ENCODE measurements around the gene DLEC1.

The DLEC1 gene

DNA sequence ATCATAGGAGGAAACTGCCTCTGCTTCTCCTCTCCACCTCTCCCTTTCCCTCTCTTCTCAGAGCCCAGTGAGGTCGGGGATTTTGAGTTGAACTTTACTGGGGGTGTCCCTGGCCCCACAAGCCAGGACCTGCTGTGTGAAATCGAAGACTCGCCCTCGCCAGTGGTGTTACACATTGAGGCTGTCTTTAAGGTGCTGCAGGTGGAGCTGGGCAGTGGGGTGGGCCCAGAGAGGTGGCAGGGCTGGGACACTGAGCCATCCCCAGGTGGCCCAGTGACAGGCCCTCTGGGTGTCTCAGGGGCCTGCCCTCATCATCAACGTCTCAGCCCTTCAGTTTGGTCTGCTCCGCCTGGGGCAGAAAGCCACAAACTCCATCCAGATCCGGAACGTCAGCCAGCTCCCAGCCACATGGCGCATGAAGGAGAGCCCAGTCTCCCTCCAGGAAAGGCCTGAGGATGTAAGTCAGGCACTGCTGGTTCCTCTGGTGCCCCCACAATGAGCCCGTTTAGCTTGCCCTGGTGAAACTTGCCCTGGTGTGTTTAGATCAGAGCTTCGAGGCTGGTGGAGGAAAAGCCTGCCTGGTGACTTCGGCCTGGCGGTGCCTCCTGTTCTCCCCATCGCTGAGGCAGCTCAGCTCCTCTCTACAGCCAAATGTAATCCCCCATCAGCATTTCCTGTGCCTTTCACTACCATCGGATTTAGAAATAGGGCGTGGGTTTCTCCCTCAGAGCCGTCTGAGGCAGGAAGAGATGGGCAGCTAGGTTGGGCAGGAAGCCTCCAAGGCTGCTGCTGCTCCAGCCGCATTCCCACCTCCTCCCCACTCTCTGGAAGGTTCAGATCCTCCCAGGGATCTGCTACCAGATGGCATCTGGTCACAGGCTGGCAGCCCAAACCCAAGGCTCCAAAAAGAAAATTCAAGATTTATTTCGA lies 58.7 kb downstream of the DLEC1 start:
- ATAC-seq, result no peak
- TF ChIP-seq ZFP30 (CRISPR knock-in tag; IDR thresholded peaks at IDR 0.05) (no peak), ZFP3 (CRISPR knock-in tag; IDR thresholded peaks at IDR 0.05) (no peak), PPARA (CRISPR knock-in tag; IDR thresholded peaks at IDR 0.05; ENCODE audit: borderline replicate concordance) (no peak), BACH2 (CRISPR knock-in tag; IDR thresholded peaks at IDR 0.05; ENCODE audit: borderline replicate concordance) (no peak), GLIS3 (CRISPR knock-in tag; IDR thresholded peaks at IDR 0.05) (no peak), RARB (CRISPR knock-in tag; IDR thresholded peaks at IDR 0.05) (no peak), SNAI2 (CRISPR knock-in tag; IDR thresholded peaks at IDR 0.05) (no peak)

DNA sequence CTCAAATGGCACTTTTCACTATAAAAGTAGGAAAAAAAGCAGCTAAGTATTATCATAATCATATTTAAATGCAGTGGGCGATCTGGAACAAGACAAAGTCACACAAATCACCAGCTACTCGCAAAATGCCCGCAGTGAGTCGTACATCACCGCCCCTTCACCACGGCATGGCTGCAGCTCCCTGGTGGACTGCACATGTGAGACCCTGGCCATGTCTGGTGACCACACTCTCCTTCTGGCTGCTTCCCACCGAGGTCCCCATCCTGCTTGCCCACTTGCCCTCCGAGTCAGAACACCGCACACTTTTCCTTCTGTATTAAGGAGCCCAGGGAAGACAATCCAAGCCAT lies 59.3 kb downstream of the DLEC1 start:
- no peak for ATAC-seq

DNA sequence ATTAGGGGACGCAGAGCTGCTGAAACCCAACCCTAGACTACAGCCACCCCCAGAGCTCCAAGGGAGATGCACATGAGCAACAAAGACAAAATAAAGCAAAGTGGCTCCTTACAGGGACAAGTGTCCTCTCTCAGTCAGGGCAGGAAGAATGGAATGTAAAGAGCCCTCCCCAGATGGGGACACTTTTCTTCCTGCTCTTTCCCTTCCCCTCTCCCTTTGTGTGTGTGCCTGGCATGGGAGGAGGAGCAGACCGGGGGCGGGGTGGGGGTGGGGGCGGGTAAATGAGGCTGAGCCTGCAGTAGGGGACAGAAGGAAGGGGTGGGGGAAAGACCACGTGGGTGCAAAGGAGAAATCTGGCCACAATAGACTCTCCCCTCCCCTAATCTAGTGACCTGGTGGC lies 60.5 kb downstream of the DLEC1 start:
- no peak for ATAC-seq
- TF ChIP-seq ARNTL (CRISPR knock-in tag; IDR thresholded peaks at IDR 0.05; ENCODE audit: borderline replicate concordance, low read depth) (no peak), TOX (CRISPR knock-in tag; IDR thresholded peaks at IDR 0.05; ENCODE audit: borderline replicate concordance) (no peak), ZNF8 (CRISPR knock-in tag; IDR thresholded peaks at IDR 0.05) (no peak), ZNF70 (CRISPR knock-in tag; IDR thresholded peaks at IDR 0.05) (no peak), OSR1 (CRISPR knock-in tag; IDR thresholded peaks at IDR 0.05) (no peak), RARB (CRISPR knock-in tag; IDR thresholded peaks at IDR 0.05) (no peak), ZFP30 (CRISPR knock-in tag; IDR thresholded peaks at IDR 0.05) (no peak), SNAI2 (CRISPR knock-in tag; IDR thresholded peaks at IDR 0.05) (no peak)
- TF ChIP-seq, protein P1, sequence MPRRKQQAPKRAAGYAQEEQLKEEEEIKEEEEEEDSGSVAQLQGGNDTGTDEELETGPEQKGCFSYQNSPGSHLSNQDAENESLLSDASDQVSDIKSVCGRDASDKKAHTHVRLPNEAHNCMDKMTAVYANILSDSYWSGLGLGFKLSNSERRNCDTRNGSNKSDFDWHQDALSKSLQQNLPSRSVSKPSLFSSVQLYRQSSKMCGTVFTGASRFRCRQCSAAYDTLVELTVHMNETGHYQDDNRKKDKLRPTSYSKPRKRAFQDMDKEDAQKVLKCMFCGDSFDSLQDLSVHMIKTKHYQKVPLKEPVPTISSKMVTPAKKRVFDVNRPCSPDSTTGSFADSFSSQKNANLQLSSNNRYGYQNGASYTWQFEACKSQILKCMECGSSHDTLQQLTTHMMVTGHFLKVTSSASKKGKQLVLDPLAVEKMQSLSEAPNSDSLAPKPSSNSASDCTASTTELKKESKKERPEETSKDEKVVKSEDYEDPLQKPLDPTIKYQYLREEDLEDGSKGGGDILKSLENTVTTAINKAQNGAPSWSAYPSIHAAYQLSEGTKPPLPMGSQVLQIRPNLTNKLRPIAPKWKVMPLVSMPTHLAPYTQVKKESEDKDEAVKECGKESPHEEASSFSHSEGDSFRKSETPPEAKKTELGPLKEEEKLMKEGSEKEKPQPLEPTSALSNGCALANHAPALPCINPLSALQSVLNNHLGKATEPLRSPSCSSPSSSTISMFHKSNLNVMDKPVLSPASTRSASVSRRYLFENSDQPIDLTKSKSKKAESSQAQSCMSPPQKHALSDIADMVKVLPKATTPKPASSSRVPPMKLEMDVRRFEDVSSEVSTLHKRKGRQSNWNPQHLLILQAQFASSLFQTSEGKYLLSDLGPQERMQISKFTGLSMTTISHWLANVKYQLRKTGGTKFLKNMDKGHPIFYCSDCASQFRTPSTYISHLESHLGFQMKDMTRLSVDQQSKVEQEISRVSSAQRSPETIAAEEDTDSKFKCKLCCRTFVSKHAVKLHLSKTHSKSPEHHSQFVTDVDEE (CRISPR knock-in tag; IDR thresholded peaks at IDR 0.05), result no peak
- TF ChIP-seq, protein P2, sequence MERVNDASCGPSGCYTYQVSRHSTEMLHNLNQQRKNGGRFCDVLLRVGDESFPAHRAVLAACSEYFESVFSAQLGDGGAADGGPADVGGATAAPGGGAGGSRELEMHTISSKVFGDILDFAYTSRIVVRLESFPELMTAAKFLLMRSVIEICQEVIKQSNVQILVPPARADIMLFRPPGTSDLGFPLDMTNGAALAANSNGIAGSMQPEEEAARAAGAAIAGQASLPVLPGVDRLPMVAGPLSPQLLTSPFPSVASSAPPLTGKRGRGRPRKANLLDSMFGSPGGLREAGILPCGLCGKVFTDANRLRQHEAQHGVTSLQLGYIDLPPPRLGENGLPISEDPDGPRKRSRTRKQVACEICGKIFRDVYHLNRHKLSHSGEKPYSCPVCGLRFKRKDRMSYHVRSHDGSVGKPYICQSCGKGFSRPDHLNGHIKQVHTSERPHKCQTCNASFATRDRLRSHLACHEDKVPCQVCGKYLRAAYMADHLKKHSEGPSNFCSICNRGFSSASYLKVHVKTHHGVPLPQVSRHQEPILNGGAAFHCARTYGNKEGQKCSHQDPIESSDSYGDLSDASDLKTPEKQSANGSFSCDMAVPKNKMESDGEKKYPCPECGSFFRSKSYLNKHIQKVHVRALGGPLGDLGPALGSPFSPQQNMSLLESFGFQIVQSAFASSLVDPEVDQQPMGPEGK (CRISPR knock-in tag; IDR thresholded peaks at IDR 0.05; ENCODE audit: borderline replicate concordance), result no peak
- TF ChIP-seq, protein P3, sequence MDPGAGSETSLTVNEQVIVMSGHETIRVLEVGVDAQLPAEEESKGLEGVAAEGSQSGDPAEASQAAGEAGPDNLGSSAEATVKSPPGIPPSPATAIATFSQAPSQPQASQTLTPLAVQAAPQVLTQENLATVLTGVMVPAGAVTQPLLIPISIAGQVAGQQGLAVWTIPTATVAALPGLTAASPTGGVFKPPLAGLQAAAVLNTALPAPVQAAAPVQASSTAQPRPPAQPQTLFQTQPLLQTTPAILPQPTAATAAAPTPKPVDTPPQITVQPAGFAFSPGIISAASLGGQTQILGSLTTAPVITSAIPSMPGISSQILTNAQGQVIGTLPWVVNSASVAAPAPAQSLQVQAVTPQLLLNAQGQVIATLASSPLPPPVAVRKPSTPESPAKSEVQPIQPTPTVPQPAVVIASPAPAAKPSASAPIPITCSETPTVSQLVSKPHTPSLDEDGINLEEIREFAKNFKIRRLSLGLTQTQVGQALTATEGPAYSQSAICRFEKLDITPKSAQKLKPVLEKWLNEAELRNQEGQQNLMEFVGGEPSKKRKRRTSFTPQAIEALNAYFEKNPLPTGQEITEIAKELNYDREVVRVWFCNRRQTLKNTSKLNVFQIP (CRISPR knock-in tag; IDR thresholded peaks at IDR 0.05; ENCODE audit: borderline replicate concordance, low read depth), result no peak

More for the DNA sequence above, 59.3 kb downstream of the DLEC1 start:
- TF ChIP-seq ZNF565 (CRISPR knock-in tag; conservative IDR thresholded peaks at IDR 0.05; ENCODE audit: low read depth) (no peak), GLIS3 (CRISPR knock-in tag; IDR thresholded peaks at IDR 0.05) (no peak), TOX (CRISPR knock-in tag; IDR thresholded peaks at IDR 0.05; ENCODE audit: borderline replicate concordance) (no peak), BACH2 (CRISPR knock-in tag; IDR thresholded peaks at IDR 0.05; ENCODE audit: borderline replicate concordance) (no peak), ARNTL (CRISPR knock-in tag; IDR thresholded peaks at IDR 0.05; ENCODE audit: borderline replicate concordance, low read depth) (no peak), CSDC2 (CRISPR knock-in tag; IDR thresholded peaks at IDR 0.05) (no peak)
- TF ChIP-seq, protein P4, sequence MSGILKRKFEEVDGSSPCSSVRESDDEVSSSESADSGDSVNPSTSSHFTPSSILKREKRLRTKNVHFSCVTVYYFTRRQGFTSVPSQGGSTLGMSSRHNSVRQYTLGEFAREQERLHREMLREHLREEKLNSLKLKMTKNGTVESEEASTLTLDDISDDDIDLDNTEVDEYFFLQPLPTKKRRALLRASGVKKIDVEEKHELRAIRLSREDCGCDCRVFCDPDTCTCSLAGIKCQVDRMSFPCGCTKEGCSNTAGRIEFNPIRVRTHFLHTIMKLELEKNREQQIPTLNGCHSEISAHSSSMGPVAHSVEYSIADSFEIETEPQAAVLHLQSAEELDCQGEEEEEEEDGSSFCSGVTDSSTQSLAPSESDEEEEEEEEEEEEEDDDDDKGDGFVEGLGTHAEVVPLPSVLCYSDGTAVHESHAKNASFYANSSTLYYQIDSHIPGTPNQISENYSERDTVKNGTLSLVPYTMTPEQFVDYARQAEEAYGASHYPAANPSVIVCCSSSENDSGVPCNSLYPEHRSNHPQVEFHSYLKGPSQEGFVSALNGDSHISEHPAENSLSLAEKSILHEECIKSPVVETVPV (CRISPR knock-in tag; IDR thresholded peaks at IDR 0.05), result no peak

DNA sequence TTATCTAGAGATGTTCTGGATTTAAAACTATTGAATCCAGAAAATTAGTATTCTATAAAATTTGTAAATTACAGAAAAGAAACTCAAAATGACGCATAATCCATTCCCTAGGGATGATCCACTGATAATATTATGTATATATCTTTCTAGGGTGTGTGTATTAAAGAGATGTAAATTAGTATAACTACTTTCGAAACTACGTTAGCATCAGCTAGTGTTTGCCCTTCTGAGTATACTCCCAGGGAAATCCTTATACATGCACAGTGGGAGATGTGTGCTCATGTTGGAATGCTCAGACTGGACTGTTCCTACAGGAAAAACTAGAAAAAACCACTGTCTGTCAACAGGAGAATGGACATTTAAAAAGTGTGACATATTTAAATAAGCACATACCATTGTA lies 61.5 kb downstream of the DLEC1 start:
- no peak for ATAC-seq
- TF ChIP-seq OSR1 (CRISPR knock-in tag; IDR thresholded peaks at IDR 0.05) (no peak), ISL1 (CRISPR knock-in tag; IDR thresholded peaks at IDR 0.05) (no peak), GLIS3 (CRISPR knock-in tag; IDR thresholded peaks at IDR 0.05) (no peak), TOX (CRISPR knock-in tag; IDR thresholded peaks at IDR 0.05; ENCODE audit: borderline replicate concordance) (no peak), TCF4 (CRISPR knock-in tag; IDR thresholded peaks at IDR 0.05; ENCODE audit: borderline replicate concordance) (no peak)
- TF ChIP-seq, protein P3 (CRISPR knock-in tag; IDR thresholded peaks at IDR 0.05; ENCODE audit: borderline replicate concordance, low read depth), result no peak
- TF ChIP-seq, protein P5, sequence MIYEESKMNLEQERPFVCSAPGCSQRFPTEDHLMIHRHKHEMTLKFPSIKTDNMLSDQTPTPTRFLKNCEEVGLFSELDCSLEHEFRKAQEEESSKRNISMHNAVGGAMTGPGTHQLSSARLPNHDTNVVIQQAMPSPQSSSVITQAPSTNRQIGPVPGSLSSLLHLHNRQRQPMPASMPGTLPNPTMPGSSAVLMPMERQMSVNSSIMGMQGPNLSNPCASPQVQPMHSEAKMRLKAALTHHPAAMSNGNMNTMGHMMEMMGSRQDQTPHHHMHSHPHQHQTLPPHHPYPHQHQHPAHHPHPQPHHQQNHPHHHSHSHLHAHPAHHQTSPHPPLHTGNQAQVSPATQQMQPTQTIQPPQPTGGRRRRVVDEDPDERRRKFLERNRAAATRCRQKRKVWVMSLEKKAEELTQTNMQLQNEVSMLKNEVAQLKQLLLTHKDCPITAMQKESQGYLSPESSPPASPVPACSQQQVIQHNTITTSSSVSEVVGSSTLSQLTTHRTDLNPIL (CRISPR knock-in tag; IDR thresholded peaks at IDR 0.05; ENCODE audit: low read depth), result no peak

Data from SK-N-SH treated with all-trans-retinoic acid at 6 μM for 48 hours (cell line).